GM10266 (cell line): Measurements from ENCODE around the gene MCM6.

Experiments
- DNase-seq: peaks from one replicate; pipeline ENCODE4 v3.0.0; 2012; ENCODE audit errors: extremely low spot score
- CTCF ChIP-seq: IDR thresholded peaks from 2 replicates; pipeline ENCODE4 v1.5.1; 2012; ENCODE audit warnings: mild to moderate bottlenecking, low read depth; ENCODE audit not compliant: control insufficient read depth, insufficient read depth; ENCODE audit errors: missing control alignments

Gene MCM6

GRCh38 chr2:135876066-135876711 lies at the start of gene MCM6:
Gene MCM6, minus strand, starts transcription at chr2:135876443. Its CDS starts 78 bp downstream, at chr2:135876365.
- TF ChIP-seq CTCF: no peak
- DNase-seq: peak; percentile 96

DNA sequence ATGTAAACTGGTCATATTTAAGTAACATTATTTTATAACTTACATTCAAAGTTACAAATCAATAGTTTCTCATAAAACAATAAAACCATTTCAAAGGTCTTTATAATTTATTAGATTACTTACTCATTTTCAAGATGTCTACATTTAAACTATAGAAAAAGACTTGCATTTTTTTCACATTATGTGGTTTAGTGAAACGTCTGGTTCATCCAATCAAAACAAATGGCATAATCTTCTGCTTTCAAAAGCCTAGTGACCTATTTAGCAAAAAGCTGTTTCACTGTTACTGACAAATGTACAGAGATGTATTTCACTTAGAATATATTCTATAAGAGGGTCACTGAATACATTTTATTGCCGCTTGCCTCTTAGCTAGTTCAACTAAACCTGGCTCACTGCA lies 49.3 kb upstream of the MCM6 start:
- DNase-seq: no peak
- no peak for TF ChIP-seq CTCF

DNA sequence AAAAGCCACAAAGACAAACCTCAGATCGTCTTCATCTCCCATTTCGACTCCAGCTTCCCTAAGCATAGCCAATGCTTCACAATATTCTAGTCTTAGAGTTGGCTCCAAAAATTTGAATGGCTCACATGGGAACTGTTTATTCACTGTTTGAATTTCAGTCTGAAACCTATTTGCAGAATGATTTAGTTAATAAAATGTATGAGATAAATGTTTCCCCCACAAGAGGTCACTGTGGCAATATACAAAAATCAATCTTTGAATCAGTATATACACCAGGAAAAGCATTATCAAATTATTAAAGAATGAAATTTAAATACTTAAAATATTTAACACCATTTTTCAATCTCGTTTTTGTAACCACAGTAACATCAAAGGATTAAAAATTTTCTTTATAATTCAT lies 40.0 kb upstream of the MCM6 start:
- no peak for DNase-seq
- peak; percentile 36 for TF ChIP-seq CTCF

GRCh38 chr2:135914485-135914884 lies 38.2 kb upstream of the MCM6 start:
- no peak for DNase-seq
- no peak for TF ChIP-seq CTCF

- peak; percentile 69 for TF ChIP-seq CTCF
- DNase-seq: peak; percentile 36
These were observed 37.6 kb upstream of the MCM6 start for GRCh38 chr2:135913727-135914365.

DNA sequence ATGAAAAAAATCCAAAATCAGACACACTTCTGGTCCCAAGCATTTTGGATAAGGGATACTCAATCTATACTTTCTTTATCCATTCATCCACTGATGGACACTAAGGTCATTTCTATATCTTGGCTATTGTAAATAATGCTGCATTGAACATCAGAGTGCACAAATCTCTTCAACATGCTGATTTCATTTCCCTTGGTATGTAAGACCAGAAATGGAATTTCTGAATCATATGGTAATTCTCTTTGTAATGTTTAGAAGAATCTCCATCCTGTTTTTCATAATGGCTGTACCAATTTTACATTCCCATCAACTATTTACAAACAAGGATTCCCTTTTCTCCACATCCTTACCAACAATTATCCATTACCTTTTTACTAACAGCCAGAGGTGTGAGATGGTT lies 33.7 kb upstream of the MCM6 start:
- DNase-seq: no peak
- no peak for TF ChIP-seq CTCF

- TF ChIP-seq CTCF: no peak
- DNase-seq: no peak
These were observed 29.4 kb upstream of the MCM6 start for GRCh38 chr2:135905679-135906078.
